GM21717 (cell line): ENCODE results near the gene DNAJC16.
"Not testable (repeated sequence)": the region's sequence is repeated elsewhere in the genome, so short reads cannot be mapped to it uniquely, and the experiment has no call there.

ENCODE experiments used
- ATAC-seq: cut with Tn5 transposase; IDR thresholded peaks from one replicate; pipeline ENCODE4 v1.9.1; 2021; ENCODE audit warnings: mild to moderate bottlenecking, moderate library complexity; ENCODE audit not compliant: unreplicated experiment

DNAJC16 gene

DNA sequence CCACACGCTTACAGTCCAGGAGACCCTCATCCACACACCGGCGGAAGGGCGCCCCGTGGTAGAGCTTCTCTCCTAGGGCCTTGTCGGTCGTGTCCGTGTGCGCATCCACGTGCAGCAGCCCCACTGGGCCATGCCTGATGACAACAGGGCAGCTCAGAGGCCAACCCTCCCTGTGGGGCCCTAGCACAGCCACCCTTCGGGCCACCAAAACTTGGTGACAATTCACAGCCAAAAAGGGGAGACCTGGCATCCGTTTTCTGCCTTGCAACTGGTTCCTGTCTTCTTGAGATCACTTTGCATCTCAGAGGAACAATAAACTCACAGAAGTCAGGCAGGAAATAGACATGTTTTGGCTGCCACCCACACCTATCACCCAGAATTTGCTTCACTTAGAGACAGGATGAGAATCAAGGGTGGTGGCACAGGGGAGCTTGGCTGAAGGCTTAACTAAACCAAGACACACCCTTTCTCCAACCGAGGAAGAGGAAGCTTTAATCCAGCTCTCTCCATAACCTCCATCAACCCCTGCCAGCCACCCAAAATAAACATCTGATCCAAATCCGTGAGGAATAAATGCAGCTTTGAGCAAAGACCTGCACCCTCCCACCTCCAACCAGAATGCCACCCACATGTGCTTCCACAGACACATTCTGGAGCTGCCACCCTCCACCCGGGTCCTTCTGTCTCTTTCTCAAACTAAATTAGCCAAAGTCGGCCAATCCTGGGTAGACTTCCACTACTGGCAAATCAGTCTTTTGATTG, 52.5 kb downstream of the DNAJC16 start:
- no peak for ATAC-seq

DNA sequence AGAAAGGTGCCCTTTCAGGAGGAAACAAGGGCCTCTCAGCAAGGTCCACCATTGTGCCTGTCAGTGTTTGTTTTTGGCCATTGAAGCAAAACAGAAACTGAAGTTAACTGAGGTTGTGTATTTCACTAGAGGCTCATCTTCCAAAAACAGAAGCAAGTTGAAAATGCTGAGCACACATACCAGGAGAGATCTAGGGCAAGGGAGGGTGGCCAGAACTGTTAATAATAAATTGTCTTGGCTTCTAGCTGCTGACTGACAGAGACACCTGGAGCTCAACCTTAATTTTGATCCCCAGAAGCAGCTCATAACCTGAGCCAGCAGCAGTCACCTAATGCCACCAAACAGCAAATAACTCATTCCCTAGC, 53.0 kb downstream of the DNAJC16 start:
- ATAC-seq, result no peak

DNA sequence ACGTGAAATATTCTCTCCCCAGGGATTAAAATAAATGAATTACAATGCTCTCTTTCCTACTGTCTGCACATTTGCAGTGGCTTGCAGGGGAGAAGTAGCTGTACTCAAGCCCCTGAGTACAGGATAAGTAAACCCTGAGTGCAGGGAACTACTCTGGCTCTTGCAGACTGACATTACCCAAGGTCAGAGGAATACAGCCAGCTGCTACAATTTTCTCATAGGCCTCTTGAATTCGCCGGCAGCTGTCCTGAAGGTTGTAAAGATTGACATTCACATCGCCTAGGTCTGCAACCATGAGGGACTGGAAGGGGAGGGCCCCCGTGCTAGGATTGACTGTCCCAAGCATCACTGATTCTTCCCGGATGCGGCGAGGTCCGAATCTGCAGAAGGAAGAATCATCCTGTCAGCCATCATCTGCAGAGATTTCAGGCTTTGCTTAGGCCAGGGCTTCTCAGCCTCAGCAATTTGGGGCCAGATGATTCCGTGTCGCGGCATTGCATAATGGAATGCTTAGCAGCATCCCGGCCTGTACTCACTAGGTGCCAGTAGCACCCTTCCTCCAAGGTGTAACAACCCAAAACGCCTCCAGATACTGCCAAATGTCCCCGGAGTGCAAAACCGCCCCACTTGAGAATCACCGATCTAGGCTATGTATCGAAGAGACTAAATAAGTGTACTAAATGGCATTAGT, 56.5 kb downstream of the DNAJC16 start:
- no peak for ATAC-seq

DNA sequence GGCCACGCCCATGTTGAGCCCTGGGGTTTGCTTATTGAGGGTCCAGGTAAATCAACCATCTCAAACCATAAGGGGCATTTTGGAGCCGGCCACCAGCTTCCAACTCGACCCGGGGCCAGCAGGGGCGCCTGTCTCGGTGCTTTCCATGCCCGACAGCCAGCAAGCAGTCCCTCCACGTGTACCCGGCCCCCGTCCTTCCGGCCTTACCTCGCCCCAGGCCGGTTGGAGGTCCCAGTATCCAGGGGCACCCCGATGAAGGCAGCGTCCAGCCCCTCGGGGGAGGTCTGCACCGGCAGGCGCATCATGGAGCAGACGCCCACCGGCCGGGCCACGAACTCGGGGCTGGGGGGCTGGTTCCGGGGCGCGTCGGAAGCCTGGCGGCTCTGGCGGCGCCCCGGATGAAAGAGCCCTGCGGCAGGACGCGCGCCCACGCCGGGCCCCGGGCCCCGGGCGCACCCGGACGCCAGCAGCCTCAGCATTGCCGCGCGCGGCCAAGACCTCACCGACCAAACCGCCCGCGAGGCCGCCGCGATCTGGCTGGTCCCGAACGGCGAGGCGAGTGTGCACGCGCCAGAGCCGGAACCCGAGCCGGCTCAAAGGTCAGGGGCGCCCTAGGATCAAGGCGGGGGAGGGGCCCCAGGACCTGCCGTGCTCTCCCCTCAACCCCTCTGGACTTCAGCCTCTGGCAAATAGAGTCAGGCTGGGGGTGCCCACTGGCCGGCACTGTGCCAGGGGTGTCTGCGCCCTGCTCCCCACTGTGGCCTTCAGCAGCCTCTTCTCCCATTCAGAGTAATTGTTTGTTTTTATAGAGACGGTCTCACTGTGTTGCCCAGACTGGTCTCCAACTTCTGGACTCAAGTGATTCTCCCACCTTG, 58.1 kb downstream of the DNAJC16 start, which contains the start of gene AGMAT:
AGMAT (minus strand) TSS at position 563 of the 875 bp plus-strand sequence; CDS start at position 479, 84 bp downstream.
- ATAC-seq, result no peak

DNA sequence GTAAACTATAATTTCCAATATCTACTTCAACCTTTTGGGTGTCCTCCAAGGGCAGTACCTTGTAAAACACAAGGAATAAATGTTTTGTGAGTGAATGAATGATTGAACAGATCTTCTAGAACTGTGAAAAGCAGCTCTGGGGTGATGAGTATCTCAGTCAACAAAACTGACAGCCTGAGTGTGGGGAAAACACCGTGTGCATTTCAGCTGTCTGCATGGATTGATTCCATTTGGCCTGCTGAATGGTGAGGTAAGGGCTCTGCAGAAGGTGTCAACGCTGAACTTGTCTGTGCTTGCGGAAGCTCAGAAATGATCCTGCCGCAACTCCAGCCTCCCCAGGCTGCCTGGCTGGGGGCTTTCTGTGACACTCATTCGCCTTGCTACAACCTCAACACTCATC, 65.6 kb downstream of the DNAJC16 start:
- no peak for ATAC-seq

DNA sequence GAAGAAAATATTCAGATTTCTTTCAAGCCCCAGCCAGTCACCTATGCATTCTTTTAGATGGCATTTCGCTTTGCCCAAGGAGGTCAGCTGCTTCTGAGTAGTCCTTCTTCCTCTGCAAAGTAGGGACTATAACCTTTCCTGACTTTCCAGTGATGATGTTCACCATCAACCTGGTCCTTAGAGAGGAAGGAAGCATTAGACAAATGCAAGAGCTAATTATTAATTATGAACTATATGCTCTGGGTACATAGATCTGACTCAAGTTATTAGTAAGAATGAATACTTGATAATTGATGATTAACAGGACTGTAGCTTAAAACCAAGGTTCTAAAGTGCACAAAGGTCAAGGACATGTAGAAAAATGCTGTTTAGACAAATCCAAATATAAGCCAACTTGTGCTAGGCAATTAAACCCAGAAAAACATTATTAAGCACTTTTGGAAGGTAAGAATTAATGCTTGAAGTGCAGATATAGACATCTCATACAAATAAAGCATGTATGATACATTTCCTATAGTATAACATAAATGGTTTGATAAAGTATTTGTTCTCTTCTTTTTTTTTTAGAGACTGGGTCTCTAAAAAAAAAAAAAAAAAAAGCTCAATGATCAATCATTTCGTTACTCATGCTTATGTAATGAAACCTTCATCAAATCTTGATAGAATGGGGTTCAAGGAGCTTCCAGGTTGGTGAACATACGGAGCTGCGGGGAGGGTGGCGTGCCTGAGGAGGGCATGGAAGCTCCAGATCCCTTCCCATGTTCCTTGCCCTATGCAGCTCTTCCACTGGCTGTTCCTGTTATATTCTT, 69.4 kb downstream of the DNAJC16 start:
- no peak for ATAC-seq

DNA sequence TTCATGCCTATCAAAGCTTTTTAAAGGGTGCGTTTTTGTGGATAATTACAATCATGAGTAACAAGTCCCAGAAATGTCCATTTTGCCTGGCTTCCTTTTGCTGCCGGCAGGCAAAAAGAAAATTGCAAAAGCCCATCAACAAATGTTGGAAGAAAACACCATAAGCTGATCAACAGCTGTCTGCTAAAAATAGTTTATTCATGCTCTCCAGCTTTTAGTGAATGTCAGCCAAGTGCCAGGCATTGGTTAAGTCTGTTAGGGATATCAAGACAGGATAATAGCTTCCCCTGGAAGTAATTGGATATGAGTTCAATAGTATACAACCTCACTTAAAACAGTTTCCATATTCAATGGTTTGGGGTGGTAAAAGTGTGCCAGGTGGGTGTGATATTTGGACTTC, 71.8 kb downstream of the DNAJC16 start:
- ATAC-seq, result no peak

DNA sequence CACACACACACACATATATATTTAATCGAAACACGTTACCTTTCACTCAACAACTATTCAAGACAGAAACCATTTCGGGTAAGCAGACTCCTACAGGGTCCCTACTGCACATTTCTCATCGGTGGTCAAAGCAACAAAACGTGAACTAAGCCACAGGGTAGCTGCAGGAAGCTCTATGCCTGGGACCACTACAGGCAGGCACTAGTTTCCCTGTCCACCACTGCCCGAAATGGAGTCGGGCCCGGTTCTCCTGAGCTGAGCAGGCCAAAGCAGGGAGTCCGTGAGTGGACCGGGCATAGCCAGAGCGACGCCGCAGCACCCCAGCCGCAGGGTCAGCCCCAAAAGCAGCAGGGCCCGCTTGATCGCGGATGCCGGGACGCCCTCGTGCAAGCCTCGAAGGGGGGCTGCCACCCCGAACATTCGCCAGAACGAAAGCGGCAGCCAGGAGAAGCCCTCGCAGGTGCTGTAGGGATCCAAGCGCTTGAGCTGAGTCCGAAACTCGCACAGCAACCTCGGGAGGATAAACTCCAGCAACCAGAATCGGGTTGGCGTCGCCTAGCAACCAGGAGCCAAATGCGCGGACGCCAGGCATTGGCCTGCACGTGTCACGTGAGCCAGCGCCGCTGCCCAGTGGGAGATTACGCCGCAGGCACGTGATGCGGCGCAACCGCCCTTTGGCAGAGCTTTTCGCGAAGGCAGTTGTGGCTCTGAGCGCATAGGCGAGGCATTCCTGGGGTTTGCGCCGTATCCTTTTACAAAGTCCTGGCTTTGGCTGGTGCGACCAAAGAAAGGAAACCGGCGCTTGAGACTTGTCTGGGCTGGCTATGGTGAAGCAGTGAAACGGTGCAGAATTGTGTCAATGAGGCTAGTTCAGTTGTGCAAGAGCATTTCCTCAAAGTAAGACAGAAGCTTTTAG, 76.7 kb downstream of the DNAJC16 start:
- peak; percentile 92 for ATAC-seq

DNA sequence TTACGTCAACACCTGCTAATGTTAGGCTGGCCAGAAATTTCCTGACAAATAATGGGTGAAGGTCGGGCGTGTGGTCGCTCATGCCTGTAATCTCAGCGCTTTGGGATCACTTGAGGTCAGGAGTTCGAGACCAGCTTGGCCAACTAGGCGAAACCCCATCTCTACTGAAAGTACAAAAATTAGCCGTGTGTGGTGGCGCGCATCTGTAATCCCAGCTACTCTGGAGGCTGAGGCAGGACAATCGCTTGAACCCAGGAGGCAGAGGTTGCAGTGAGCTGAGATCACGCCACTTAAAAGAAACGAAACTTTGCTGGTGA, 77.3 kb downstream of the DNAJC16 start:
- not testable (repeated sequence) for ATAC-seq

DNA sequence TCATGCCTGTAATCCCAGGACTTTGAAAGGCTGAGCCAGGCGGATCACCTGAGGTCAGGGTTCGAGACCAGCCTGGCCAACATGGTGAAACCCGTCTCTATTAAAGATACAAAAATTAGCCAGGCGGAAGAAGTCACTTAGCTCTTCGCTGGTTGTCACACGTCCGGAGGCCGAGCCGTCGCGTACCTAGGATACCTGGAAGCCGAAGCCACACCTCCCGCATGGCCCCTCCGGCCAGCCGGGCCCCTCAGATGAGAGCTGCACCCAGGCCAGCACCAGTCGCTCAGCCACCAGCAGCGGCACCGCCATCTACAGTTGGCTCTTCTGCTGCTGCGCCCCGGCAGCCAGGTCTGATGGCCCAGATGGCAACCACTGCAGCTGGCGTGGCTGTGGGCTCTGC, 77.8 kb downstream of the DNAJC16 start:
- not testable (repeated sequence) for ATAC-seq

DNA sequence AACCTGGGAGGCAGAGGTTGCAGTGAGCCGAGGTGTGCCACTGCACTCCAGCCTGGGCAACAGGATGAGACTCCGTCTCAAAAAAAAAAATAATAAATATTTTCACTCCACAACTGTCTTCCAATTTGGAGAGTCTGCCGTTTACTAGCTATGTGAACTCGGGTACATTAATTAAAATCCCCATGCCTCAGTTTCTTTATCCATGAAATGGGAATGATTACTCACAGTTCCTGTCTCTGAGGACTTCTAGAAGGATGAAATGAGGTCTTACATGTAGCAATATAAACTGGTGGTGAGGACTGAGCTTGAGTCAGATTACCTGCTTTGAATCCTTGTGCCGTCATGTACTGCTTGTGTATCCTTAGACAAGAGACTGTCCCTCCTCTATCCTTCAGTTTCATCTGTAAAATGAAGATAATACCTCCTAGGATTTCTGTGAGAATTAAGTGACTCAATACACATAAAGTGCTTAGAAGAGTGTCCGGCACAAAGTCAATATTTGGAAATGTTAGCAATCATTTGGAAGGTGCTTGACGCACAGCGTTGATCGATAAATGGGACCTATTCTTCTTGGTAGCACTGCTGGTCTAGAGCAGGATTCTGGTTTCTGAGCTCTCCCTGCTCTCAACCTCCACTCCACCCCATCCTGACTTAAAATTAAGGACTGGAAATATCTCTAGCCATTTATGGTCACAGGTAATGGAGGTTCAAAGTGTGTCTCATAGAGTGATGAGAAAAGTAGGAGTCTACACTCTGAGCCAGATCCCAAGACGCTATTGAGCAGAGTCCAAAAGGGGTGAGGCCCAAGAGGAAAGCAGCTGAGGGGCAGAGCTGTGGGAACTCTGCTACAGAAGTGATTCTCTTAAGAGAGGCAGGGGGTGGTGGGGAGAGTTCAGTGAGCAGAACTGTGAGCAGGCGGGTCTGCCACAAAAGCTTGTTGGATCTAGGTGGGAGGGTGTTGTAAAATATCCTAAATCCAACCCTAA, 79.0 kb downstream of the DNAJC16 start:
- ATAC-seq, result no peak

DNA sequence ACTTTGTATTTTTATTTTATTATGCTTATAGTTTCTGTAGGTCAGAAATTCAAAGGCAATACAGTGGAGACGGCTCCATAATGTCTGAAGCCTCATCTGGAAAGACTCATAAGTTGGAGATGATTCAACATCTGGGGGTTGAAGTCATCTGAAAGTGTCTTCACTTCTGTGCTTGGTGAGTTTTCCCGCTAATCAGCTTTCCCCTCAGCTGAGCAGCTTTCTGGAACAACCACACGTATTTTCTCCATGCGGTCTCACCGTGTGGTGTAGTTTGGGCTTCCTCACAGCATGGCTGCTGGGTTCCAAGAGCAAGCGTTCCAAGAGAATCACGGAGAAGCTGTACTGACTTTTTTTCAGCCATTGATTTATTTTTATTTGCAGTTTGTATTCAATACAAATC, 83.0 kb downstream of the DNAJC16 start:
- no peak for ATAC-seq

DNA sequence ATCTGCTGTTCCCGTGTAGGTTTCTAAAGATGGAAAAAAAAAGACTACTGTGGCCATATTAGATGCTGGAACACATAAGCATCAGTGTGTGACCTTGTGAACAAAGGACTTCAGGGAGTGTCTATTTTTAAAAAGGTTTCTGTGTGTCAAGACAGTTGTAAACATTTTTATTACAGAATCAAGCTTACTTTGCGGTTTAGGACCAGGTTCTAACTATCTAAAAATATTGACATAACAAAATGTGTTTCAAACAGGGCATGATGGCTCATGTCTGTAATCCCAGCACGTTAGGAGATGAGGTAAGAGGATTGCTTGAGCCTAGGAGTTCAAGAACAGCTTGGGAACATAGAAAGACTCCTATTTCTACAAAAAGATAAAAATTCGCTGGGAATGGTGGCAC, 83.5 kb downstream of the DNAJC16 start:
- ATAC-seq, result no peak

DNA sequence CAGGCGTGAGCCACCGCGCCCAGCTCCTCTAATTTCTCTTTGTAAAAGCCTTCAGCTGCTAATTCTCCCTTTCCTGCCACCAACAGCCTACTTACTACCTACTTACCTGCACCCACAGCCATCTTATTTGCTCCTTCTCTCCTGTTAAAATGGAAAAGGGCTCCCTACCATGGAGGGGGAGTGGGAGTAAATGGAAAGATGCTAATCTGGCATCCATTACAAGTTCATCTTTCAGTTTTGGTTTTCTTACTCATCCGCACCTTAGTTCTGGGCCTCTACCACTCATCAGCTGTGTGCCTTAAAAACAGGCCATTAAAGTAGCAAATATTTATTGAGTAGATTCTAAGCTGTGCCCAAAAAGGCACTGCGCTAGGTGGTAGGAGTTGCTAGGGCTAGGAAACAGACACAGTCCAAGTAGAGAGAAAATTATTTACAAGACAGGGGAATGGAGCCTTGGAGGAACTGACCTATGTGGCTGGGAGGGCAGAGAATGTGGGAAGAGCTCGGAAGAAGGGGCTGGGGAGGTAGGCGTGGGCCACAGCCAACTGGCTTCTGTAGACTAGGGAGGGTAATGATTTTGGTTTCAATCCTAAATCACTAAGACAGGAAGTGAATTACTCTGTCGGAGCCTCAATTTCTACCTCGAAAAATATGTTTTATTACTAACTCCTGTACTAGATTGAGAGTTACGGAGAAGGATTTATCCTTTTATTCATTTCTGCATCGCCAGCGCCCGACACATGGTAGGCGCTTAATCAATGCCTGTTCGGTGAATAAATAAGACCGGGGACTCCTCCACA, 89.9 kb downstream of the DNAJC16 start:
- ATAC-seq, result peak; percentile 22

DNA sequence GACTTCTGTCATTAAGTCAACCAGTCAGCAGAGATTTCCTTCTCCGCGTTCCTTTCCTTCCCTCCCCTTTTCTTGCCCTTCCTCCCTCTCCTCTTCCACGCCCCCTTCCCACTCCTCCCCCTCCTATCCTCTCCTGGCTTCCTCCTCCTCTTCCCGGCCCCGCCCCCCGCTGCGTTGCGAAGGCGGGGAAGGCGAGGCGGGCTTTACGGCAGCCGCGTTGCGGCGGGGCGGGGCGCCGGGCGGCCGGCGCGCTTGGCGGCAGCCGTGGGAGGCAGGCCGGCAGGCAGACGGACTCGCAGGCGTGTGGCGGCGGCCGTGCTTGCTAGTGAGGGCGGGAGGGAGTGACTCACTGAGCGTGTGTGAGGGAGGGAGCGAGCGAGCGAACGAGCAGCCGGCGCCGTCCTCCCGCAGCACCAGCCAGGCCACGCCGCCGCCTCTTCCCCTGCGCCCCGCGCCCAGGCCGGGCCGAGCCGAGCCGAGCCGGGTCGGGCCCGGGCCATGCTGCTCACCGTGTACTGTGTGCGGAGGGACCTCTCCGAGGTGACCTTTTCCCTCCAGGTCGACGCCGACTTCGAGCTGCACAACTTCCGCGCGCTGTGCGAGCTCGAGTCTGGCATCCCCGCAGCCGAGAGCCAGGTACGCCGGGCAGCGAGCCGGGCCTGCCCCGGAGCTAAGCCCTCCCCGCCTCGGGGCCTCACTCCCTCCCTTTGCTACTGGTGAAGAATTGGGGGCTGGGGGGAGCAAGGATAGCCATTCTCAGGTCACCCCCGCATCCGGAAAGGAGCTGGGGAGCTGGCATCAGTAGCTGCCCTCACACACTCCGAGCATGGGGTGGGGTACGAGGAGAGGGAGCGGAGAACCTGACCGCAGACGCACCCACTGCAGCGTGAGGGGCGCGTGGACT, 90.8 kb downstream of the DNAJC16 start, which contains the start of gene DDI2:
DDI2 (plus strand) TSS at position 286 of the 904 bp plus-strand sequence; CDS start at position 499, 213 bp downstream.
- ATAC-seq, result peak; percentile 46

DNA sequence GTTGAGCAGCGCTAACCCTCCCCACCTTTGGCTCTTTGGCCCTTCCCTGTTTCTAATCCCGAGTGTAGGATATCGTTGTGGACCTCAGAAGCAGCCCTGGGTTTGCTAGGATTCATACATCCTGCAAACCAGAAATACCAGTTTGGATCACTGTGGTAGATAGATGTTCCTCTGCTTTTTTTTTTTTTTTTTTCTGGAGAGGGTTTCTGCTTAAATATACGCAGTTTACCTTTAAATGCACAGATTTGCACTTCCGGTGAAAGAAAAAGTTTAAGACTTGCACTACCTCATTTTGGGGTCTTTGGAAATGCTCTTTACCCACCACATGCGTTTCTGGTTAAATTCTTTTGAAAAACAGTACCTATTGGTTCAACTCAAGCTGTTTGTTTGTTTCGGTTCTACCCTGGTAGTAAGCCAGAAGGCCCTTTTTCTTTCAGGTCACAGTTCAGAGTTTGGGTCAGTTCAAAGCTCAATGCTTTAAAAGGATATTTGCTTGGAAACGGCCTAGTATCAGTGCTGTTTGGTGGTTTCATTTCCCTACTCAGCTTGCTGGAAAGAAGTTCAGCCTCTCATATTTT, 91.5 kb downstream of the DNAJC16 start:
- ATAC-seq, result no peak
